WTC11 (cell line): ENCODE data around the gene AGPAT3. TPM values are rescaled to one million over a fixed set of nuclear protein-coding genes. Genes with fewer than 3 reads are reported as not detected.

Experiments used
- ATAC-seq: fragments of 200-7000 bp; cut with Tn5 transposase; 2 replicates; pipeline ENCODE4 v1.10.0; 2021; ENCODE audit warnings: mild to moderate bottlenecking, moderate library complexity
- CTCF ChIA-PET: fragments of 300-600 bp; sonication (Branson Sonifier 250); formaldehyde crosslinking; loops from one replicate; lab custom pipeline; 2021; ENCODE audit warnings: antibody characterized with exemption; lab: Charles Lee
- POLR2A ChIA-PET: fragments of 350-600 bp; sonication (Branson Sonifier 250); formaldehyde crosslinking; loops from one replicate; lab custom pipeline; 2021; ENCODE audit warnings: antibody characterized with exemption; lab: Charles Lee
- DNase-seq: peaks from one replicate; pipeline ENCODE4 v3.0.0; 2021; ENCODE audit warnings: low spot score
- H3K27ac Mint-ChIP-seq: 2 replicates; pipeline ENCODE4 v1.8.0; 2021; ENCODE audit warnings: mixed read lengths
- H3K27me3 Mint-ChIP-seq: 2 replicates; pipeline ENCODE4 v1.8.0; 2021; ENCODE audit warnings: low read depth, mild to moderate bottlenecking, moderate library complexity, mixed read lengths
- H3K36me3 Mint-ChIP-seq: 2 replicates; pipeline ENCODE4 v1.8.0; 2021; ENCODE audit warnings: mixed read lengths
- H3K4me1 Mint-ChIP-seq: 2 replicates; pipeline ENCODE4 v1.8.0; 2022; ENCODE audit warnings: mixed read lengths
- H3K4me3 Mint-ChIP-seq: 2 replicates; pipeline ENCODE4 v1.8.0; 2021; ENCODE audit warnings: mild to moderate bottlenecking, moderate library complexity, mixed read lengths
- H3K9me3 Mint-ChIP-seq: 2 replicates; pipeline ENCODE4 v1.8.0; 2021; ENCODE audit warnings: mixed read lengths
- ATF1 ChIP-seq: sonication (generic); formaldehyde crosslinking; IDR thresholded peaks from 2 replicates; pipeline ENCODE4 v1.8.1; 2023; ENCODE audit warnings: mild to moderate bottlenecking, moderate library complexity, missing genetic modification reagents
- ESRRA ChIP-seq: sonication (generic); formaldehyde crosslinking; IDR thresholded peaks from 2 replicates; pipeline ENCODE4 v1.8.1; 2022; ENCODE audit warnings: mild to moderate bottlenecking, missing genetic modification reagents, borderline replicate concordance
- GTF2I ChIP-seq: fragments of 250-450 bp; sonication (Bioruptor Pico); conservative IDR thresholded peaks from 2 replicates; pipeline ENCODE4 v1.4.0; 2021; ENCODE audit warnings: mild to moderate bottlenecking
- IRF2 ChIP-seq: sonication (generic); formaldehyde crosslinking; IDR thresholded peaks from 2 replicates; pipeline ENCODE4 v1.8.0; 2022; ENCODE audit warnings: low read depth, missing genetic modification reagents, borderline replicate concordance
- MXD4 ChIP-seq: fragments of 250-450 bp; sonication (Bioruptor Pico); IDR thresholded peaks from 2 replicates; pipeline ENCODE4 v1.8.0; 2021; ENCODE audit warnings: mild to moderate bottlenecking, moderate library complexity, borderline replicate concordance
- OVOL2 ChIP-seq: fragments of 250-450 bp; sonication (Bioruptor Pico); IDR thresholded peaks from 2 replicates; pipeline ENCODE4 v1.9.0; 2021; ENCODE audit warnings: mild to moderate bottlenecking, borderline replicate concordance
- SP1 ChIP-seq: sonication (generic); formaldehyde crosslinking; conservative IDR thresholded peaks from 2 replicates; pipeline ENCODE4 v1.8.1; 2022; ENCODE audit warnings: missing genetic modification reagents
- TEAD1 ChIP-seq: sonication (generic); formaldehyde crosslinking; IDR thresholded peaks from 2 replicates; pipeline ENCODE4 v1.8.0; 2022; ENCODE audit warnings: mild to moderate bottlenecking, missing genetic modification reagents
- ZNF671 ChIP-seq: fragments of 250-450 bp; sonication (Bioruptor Pico); IDR thresholded peaks from 2 replicates; pipeline ENCODE4 v1.8.0; 2021; ENCODE audit warnings: mild to moderate bottlenecking
- total RNA-seq: library from RNA; stranded (reverse); gene quantifications from 3 replicates; pipeline ENCODE4 v1.2.3, GENCODE V29; 2021
- TF ChIP-seq, protein P1 (sequence below): sonication (generic); formaldehyde crosslinking; IDR thresholded peaks from 2 replicates; pipeline ENCODE4 v1.8.1; 2023; ENCODE audit warnings: mild to moderate bottlenecking, missing genetic modification reagents
- TF ChIP-seq, protein P2 (sequence below): sonication (generic); formaldehyde crosslinking; IDR thresholded peaks from 2 replicates; pipeline ENCODE4 v1.8.1; 2022; ENCODE audit warnings: missing genetic modification reagents, borderline replicate concordance
- TF ChIP-seq, protein P3 (sequence below): fragments of 250-450 bp; sonication (Bioruptor Pico); IDR thresholded peaks from 2 replicates; pipeline ENCODE4 v1.9.0; 2021; ENCODE audit warnings: mild to moderate bottlenecking
- TF ChIP-seq, protein P4 (sequence below): sonication (generic); formaldehyde crosslinking; IDR thresholded peaks from 2 replicates; pipeline ENCODE4 v1.8.0; 2023; ENCODE audit warnings: mild to moderate bottlenecking, missing genetic modification reagents

AGPAT3 gene
- total RNA-seq, 1 experiment from 2014 or later, result 5.6 TPM

DNA sequence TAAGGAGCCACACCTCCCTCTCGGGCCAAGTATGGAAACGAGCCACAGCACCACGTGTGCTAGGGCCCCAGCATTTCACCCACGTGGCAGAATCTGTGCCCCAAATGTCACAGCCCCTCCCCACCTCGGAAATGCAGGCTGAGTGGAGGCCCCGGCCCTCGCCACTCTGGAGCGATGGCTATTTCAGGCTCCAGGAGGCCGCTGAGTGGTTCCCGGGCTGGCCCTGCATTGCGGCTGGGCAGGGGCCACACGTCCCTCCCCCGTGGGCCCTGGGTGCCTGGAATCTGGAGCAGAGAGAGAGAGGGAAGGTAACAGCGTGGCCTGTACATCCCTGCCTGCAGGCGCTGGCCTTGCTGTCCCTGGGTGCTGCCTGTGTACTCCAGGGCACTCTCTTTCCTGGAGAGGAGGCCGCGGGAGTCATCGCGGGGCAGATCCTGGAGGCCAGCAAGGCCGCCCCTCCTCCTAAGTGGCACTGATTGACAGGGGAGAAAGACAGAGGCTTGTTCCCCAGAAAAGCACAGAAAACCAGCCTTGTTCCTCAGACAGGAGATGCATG lies 79.1 kb downstream of the AGPAT3 start:
- peaks cover 5% of the 10 kb centered on the region for H3K9me3 Mint-ChIP-seq
- DNase-seq (no peak), ATAC-seq (no peak)
- H3K27me3 Mint-ChIP-seq, result no peaks in the 10 kb centered on the region
- H3K4me1 Mint-ChIP-seq, result peaks cover 5% of the 10 kb centered on the region
- no peaks in the 10 kb centered on the region for H3K36me3 Mint-ChIP-seq
- no peak for TF ChIP-seq OVOL2 (CRISPR knock-in tag)
- no peak overlapping the region for H3K27ac Mint-ChIP-seq
- H3K4me3 Mint-ChIP-seq, result no peak overlapping the region
- CTCF ChIA-PET, result interaction anchor here (1.5 kb wide), 1 partner anchor 9 kb away, joined by 6 read pairs; no protein-coding TSS in a partner anchor
- POLR2A ChIA-PET, result no interaction called here

DNA sequence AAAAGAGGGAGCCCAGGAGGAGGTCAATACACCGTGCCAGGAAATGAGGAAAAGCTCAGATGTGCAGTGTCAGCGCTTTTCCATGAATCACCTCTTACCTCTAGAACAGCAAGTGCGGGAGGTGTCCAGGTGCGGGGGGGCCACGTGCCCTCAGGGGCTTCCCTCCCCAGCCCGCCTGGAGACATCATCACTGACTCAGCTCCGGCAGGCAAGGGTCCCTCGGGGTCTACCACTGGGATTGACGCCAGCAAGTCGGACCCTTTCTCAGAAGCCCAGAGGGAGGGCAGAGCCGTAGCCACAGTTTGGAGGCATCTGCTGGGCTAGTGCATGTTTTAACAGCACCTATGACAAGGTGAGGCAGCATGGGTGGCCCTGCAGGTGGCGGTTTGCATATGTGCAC lies 79.7 kb downstream of the AGPAT3 start:
- Mint-ChIP-seq H3K4me1 (peaks cover 2% of the 10 kb centered on the region; the same call in 1 of the 2 replicates), H3K4me3 (no peak overlapping the region)
- ATAC-seq, result no peak

More for the DNA sequence above, 79.7 kb downstream of the AGPAT3 start:
- POLR2A ChIA-PET, result no interaction called here
- TF ChIP-seq IRF2 (no peak), TEAD1 (no peak), GTF2I (CRISPR knock-in tag) (no peak), SP1 (CRISPR knock-in tag) (no peak), ESRRA (no peak), ATF1 (CRISPR knock-in tag) (no peak), ZNF671 (CRISPR knock-in tag) (no peak), MXD4 (CRISPR knock-in tag) (no peak)
- TF ChIP-seq, protein P1, sequence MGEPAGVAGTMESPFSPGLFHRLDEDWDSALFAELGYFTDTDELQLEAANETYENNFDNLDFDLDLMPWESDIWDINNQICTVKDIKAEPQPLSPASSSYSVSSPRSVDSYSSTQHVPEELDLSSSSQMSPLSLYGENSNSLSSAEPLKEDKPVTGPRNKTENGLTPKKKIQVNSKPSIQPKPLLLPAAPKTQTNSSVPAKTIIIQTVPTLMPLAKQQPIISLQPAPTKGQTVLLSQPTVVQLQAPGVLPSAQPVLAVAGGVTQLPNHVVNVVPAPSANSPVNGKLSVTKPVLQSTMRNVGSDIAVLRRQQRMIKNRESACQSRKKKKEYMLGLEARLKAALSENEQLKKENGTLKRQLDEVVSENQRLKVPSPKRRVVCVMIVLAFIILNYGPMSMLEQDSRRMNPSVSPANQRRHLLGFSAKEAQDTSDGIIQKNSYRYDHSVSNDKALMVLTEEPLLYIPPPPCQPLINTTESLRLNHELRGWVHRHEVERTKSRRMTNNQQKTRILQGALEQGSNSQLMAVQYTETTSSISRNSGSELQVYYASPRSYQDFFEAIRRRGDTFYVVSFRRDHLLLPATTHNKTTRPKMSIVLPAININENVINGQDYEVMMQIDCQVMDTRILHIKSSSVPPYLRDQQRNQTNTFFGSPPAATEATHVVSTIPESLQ (CRISPR knock-in tag), result no peak
- TF ChIP-seq, protein P2, sequence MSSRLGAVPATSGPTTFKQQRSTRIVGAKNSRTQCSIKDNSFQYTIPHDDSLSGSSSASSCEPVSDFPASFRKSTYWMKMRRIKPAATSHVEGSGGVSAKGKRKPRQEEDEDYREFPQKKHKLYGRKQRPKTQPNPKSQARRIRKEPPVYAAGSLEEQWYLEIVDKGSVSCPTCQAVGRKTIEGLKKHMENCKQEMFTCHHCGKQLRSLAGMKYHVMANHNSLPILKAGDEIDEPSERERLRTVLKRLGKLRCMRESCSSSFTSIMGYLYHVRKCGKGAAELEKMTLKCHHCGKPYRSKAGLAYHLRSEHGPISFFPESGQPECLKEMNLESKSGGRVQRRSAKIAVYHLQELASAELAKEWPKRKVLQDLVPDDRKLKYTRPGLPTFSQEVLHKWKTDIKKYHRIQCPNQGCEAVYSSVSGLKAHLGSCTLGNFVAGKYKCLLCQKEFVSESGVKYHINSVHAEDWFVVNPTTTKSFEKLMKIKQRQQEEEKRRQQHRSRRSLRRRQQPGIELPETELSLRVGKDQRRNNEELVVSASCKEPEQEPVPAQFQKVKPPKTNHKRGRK (CRISPR knock-in tag), result no peak
- TF ChIP-seq, protein P3, sequence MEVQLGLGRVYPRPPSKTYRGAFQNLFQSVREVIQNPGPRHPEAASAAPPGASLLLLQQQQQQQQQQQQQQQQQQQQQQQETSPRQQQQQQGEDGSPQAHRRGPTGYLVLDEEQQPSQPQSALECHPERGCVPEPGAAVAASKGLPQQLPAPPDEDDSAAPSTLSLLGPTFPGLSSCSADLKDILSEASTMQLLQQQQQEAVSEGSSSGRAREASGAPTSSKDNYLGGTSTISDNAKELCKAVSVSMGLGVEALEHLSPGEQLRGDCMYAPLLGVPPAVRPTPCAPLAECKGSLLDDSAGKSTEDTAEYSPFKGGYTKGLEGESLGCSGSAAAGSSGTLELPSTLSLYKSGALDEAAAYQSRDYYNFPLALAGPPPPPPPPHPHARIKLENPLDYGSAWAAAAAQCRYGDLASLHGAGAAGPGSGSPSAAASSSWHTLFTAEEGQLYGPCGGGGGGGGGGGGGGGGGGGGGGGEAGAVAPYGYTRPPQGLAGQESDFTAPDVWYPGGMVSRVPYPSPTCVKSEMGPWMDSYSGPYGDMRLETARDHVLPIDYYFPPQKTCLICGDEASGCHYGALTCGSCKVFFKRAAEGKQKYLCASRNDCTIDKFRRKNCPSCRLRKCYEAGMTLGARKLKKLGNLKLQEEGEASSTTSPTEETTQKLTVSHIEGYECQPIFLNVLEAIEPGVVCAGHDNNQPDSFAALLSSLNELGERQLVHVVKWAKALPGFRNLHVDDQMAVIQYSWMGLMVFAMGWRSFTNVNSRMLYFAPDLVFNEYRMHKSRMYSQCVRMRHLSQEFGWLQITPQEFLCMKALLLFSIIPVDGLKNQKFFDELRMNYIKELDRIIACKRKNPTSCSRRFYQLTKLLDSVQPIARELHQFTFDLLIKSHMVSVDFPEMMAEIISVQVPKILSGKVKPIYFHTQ (CRISPR knock-in tag), result no peak
- TF ChIP-seq, protein P4, sequence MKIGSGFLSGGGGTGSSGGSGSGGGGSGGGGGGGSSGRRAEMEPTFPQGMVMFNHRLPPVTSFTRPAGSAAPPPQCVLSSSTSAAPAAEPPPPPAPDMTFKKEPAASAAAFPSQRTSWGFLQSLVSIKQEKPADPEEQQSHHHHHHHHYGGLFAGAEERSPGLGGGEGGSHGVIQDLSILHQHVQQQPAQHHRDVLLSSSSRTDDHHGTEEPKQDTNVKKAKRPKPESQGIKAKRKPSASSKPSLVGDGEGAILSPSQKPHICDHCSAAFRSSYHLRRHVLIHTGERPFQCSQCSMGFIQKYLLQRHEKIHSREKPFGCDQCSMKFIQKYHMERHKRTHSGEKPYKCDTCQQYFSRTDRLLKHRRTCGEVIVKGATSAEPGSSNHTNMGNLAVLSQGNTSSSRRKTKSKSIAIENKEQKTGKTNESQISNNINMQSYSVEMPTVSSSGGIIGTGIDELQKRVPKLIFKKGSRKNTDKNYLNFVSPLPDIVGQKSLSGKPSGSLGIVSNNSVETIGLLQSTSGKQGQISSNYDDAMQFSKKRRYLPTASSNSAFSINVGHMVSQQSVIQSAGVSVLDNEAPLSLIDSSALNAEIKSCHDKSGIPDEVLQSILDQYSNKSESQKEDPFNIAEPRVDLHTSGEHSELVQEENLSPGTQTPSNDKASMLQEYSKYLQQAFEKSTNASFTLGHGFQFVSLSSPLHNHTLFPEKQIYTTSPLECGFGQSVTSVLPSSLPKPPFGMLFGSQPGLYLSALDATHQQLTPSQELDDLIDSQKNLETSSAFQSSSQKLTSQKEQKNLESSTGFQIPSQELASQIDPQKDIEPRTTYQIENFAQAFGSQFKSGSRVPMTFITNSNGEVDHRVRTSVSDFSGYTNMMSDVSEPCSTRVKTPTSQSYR (CRISPR knock-in tag), result no peak
- peaks cover 4% of the 10 kb centered on the region; the same call in 1 of the 2 replicates for H3K36me3 Mint-ChIP-seq
- DNase-seq, result no peak
- peaks cover 11% of the 10 kb centered on the region for H3K9me3 Mint-ChIP-seq
- H3K27ac Mint-ChIP-seq, result no peak overlapping the region
- CTCF ChIA-PET, result interaction anchor here (1.4 to 1.5 kb wide), 2 partner anchors 8 kb away, joined by 3 to 6 read pairs; no protein-coding TSS in a partner anchor
- peaks cover 4% of the 10 kb centered on the region; the same call in 1 of the 2 replicates for H3K27me3 Mint-ChIP-seq
